ENCODE measurements around the gene DAB2.

The DAB2 gene

DNA sequence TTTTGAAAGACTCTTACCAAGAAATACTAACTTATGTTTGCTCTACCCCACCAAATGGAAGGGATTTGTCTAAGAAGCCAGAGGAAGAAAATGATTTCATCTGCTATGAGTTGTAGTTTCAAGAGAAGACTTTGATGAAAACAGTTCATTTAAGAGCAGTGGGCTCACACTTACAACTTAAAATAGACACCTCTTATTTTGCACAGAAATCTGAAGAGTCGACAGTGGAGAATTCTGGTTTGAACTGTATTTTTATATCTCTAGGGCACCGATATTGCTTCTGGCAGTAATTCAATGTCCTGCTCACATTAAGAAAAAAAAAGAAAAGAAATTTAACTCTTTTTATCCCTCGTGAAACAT lies 1.9 kb upstream of the DAB2 start:
- no peaks in the 10 kb centered on the region for H3K9me3 ChIP-seq (ENCODE audit: control insufficient read depth, insufficient read depth, low read length)
- no peaks in the 10 kb centered on the region for H4K20me1 ChIP-seq (ENCODE audit: control insufficient read depth, insufficient read depth, low read depth, low read length)
- H3K4me3 ChIP-seq (ENCODE audit: low read length), result no peak overlapping the region
- H3K79me2 ChIP-seq (ENCODE audit: control insufficient read depth, low read length), result no peaks in the 10 kb centered on the region
- no peak overlapping the region for H3K4me2 ChIP-seq (ENCODE audit: low read length)
- no peak overlapping the region for H3K27ac ChIP-seq (ENCODE audit: low read depth, low read length)
- no peaks in the 10 kb centered on the region for H3K4me1 ChIP-seq (ENCODE audit: control insufficient read depth, low read length)
- no peaks in the 10 kb centered on the region for H3K27me3 ChIP-seq (ENCODE audit: control insufficient read depth, low read length)
- H3F3A ChIP-seq (ENCODE audit: control insufficient read depth, insufficient read depth), result no peaks in the 10 kb centered on the region
- no peaks in the 10 kb centered on the region for H3K9me2 ChIP-seq (replicated peaks; ENCODE audit: control insufficient read depth, low read length)
- no peaks in the 10 kb centered on the region for H3K36me3 ChIP-seq (ENCODE audit: control insufficient read depth, low read length)
- TF ChIP-seq, protein P1, sequence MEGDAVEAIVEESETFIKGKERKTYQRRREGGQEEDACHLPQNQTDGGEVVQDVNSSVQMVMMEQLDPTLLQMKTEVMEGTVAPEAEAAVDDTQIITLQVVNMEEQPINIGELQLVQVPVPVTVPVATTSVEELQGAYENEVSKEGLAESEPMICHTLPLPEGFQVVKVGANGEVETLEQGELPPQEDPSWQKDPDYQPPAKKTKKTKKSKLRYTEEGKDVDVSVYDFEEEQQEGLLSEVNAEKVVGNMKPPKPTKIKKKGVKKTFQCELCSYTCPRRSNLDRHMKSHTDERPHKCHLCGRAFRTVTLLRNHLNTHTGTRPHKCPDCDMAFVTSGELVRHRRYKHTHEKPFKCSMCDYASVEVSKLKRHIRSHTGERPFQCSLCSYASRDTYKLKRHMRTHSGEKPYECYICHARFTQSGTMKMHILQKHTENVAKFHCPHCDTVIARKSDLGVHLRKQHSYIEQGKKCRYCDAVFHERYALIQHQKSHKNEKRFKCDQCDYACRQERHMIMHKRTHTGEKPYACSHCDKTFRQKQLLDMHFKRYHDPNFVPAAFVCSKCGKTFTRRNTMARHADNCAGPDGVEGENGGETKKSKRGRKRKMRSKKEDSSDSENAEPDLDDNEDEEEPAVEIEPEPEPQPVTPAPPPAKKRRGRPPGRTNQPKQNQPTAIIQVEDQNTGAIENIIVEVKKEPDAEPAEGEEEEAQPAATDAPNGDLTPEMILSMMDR (IDR thresholded peaks at IDR 0.05; ENCODE audit: low read depth, low read length, poor library complexity, severe bottlenecking), result no peak
- TF ChIP-seq EZH2phosphoT487 (IDR thresholded peaks at IDR 0.05; ENCODE audit: borderline replicate concordance, low read length), result no peak

DNA sequence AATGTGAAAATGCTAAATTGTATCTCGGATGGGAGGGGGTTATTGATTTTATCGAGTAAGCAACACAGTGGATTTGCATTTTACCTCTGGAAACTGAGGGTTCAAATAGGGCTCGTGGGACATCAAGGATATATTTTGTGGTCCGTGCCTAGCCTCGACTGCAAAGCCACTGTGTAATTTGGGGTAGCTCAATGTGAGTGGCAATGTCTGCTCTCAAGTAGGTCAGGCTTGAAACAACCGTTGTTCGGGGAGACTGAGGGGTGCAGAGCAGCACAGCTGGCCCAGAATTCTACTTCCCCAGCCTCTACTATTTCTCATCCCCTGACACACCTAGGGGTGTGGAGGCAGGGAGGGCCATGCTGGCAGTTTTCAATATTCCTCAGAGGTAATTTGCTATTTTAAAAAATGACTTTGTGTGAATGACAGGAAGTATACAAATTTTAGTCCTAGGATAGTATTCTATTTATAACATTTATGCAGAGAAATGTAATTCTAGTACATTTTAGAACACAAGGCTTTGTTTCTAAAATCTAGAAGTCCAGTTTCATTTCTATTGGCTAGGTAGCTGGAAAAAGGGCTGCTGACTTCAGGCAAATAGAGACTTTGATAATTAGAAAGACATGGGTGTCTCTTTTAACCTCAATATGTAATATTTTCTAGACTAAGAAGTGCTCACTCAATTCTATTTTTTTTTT lies 1.4 kb upstream of the DAB2 start:
- TF ChIP-seq EZH2phosphoT487 (IDR thresholded peaks at IDR 0.05; ENCODE audit: borderline replicate concordance, low read length), result no peak
- TF ChIP-seq, protein P1 (IDR thresholded peaks at IDR 0.05; ENCODE audit: low read depth, low read length, poor library complexity, severe bottlenecking), result no peak
- H4K20me1 ChIP-seq (ENCODE audit: control insufficient read depth, insufficient read depth, low read depth, low read length), result no peaks in the 10 kb centered on the region
- no peaks in the 10 kb centered on the region for H3K36me3 ChIP-seq (ENCODE audit: control insufficient read depth, low read length)
- no peak overlapping the region for H3K4me2 ChIP-seq (ENCODE audit: low read length)
- no peaks in the 10 kb centered on the region for H3K4me1 ChIP-seq (ENCODE audit: control insufficient read depth, low read length)
- H3K4me3 ChIP-seq (ENCODE audit: low read length), result no peak overlapping the region
- no peaks in the 10 kb centered on the region for H3K9me2 ChIP-seq (replicated peaks; ENCODE audit: control insufficient read depth, low read length)
- H3K27ac ChIP-seq (ENCODE audit: low read depth, low read length), result no peak overlapping the region
- H3K27me3 ChIP-seq (ENCODE audit: control insufficient read depth, low read length), result no peaks in the 10 kb centered on the region
- no peaks in the 10 kb centered on the region for H3K79me2 ChIP-seq (ENCODE audit: control insufficient read depth, low read length)
- H3F3A ChIP-seq (ENCODE audit: control insufficient read depth, insufficient read depth), result no peaks in the 10 kb centered on the region
- H3K9me3 ChIP-seq (ENCODE audit: control insufficient read depth, insufficient read depth, low read length), result no peaks in the 10 kb centered on the region

DNA sequence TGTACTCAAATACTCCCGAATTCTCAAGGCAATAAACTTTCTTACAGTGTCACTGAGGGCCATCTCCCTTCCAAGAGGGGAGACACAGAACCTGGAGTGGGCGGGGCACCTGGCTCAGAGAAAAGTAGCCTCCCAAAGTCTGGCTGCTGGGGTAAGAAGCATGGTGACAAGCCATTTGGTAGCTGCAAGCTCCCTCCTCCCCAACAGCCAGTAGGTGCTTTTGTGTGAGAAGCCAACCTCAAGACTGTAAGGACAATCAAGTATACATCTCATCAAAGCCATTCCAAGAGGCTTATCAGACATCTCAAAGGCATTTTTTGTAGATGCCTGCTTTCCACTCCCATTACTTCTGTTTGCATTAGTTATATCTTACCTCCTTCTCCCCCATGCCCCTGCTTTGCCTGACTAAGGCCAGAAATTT lies 1.4 kb downstream of the DAB2 start:
- TF ChIP-seq EZH2phosphoT487 (IDR thresholded peaks at IDR 0.05; ENCODE audit: borderline replicate concordance, low read length), result no peak
- TF ChIP-seq, protein P1 (IDR thresholded peaks at IDR 0.05; ENCODE audit: low read depth, low read length, poor library complexity, severe bottlenecking), result no peak
- H3K4me3 ChIP-seq (ENCODE audit: low read length), result no peak overlapping the region
- H3K27ac ChIP-seq (ENCODE audit: low read depth, low read length), result no peak overlapping the region
- H3K9me2 ChIP-seq (replicated peaks; ENCODE audit: control insufficient read depth, low read length), result no peaks in the 10 kb centered on the region
- H3K4me2 ChIP-seq (ENCODE audit: low read length), result no peak overlapping the region
- no peaks in the 10 kb centered on the region for H3K4me1 ChIP-seq (ENCODE audit: control insufficient read depth, low read length)
- H3K27me3 ChIP-seq (ENCODE audit: control insufficient read depth, low read length), result no peaks in the 10 kb centered on the region
- H3K36me3 ChIP-seq (ENCODE audit: control insufficient read depth, low read length), result no peaks in the 10 kb centered on the region
- no peaks in the 10 kb centered on the region for H4K20me1 ChIP-seq (ENCODE audit: control insufficient read depth, insufficient read depth, low read depth, low read length)
- no peaks in the 10 kb centered on the region for H3K9me3 ChIP-seq (ENCODE audit: control insufficient read depth, insufficient read depth, low read length)
- H3K79me2 ChIP-seq (ENCODE audit: control insufficient read depth, low read length), result no peaks in the 10 kb centered on the region
- H3F3A ChIP-seq (ENCODE audit: control insufficient read depth, insufficient read depth), result no peaks in the 10 kb centered on the region
